ENCODE results near the gene NUDT14.

DNA sequence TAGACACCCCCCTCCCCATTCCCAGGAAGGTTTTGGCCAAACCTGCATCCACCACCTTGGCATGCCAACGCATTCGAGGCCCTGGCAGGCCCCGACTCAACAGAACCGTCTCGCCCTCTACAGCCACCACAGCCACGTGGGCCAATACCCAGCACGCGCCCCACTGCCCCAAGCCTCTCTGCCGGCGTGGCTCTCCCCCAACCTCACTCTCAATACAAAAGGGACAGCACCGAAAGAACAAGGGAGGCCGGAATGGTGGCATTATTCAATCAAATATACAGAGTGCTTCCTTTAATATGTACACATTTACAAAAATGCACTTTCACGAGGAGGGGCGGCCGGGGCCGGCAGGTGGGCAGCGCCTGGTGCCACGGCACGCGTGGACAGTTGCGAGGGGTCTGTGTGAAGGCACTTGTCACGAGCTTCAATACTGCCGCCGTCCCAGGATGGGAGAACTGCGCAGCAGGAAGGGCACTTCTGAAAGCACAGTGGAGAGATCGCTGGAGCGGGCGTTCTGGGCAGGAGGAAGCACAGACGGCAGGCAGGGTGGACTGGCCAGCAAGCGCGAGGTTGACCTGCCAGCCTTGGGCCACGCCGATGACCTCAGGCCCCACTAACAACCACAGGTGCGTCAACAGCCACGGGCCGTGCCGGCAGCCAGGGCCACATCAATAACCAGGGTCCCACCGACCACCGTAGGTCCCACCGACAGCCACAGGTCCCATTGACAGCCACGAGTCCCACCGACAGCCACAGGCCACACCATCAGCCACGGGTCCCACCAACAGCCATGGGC, 39.4 kb downstream of the NUDT14 start:
- TF ChIP-seq, protein P1, sequence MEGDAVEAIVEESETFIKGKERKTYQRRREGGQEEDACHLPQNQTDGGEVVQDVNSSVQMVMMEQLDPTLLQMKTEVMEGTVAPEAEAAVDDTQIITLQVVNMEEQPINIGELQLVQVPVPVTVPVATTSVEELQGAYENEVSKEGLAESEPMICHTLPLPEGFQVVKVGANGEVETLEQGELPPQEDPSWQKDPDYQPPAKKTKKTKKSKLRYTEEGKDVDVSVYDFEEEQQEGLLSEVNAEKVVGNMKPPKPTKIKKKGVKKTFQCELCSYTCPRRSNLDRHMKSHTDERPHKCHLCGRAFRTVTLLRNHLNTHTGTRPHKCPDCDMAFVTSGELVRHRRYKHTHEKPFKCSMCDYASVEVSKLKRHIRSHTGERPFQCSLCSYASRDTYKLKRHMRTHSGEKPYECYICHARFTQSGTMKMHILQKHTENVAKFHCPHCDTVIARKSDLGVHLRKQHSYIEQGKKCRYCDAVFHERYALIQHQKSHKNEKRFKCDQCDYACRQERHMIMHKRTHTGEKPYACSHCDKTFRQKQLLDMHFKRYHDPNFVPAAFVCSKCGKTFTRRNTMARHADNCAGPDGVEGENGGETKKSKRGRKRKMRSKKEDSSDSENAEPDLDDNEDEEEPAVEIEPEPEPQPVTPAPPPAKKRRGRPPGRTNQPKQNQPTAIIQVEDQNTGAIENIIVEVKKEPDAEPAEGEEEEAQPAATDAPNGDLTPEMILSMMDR (IDR thresholded peaks at IDR 0.05): no peak
- TF ChIP-seq POLR2A (IDR thresholded peaks at IDR 0.05) (no peak), EP300 (IDR thresholded peaks at IDR 0.05) (no peak)

Data from tibial nerve (tissue), 4 donors.